Stimulated activated naive B cell treated with anti-CD40 and anti-IgM and Interleukin-4, amounts not matched to agents 10 μg/mL and 1 μg/mL and 100 μg/mL, for 72 hours (primary cell): ENCODE results near the gene TRPV4.

Source experiments
- ATAC-seq, 2 donors: fragments of 150-1000 bp; cut with Tn5 transposase; replicated peaks; 2 replicates each; pipeline ENCODE4 v1.10.0; 2021; ENCODE audit warnings: moderate library complexity in 1 of 2
- DNase-seq: peaks from one replicate; pipeline ENCODE4 v3.0.0; 2021
- H3K27ac Mint-ChIP-seq: one replicate; pipeline ENCODE4 v1.8.0; 2022; ENCODE audit warnings: mild to moderate bottlenecking, mixed read lengths
- H3K27me3 Mint-ChIP-seq, 2 donors: one replicate each; pipeline ENCODE4 v1.8.0; 2022; ENCODE audit warnings: mixed read lengths in 2 of 2
- H3K36me3 Mint-ChIP-seq, 2 donors: one replicate each; pipeline ENCODE4 v1.8.0; 2022; ENCODE audit warnings: mixed read lengths in 2 of 2, mild to moderate bottlenecking in 1 of 2
- H3K4me1 Mint-ChIP-seq, 2 donors: one replicate each; pipeline ENCODE4 v1.8.0; 2022; ENCODE audit warnings: mixed read lengths in 2 of 2, mild to moderate bottlenecking in 1 of 2
- H3K4me3 Mint-ChIP-seq, 2 donors: one replicate each; pipeline ENCODE4 v1.8.0; 2022; ENCODE audit warnings: mild to moderate bottlenecking in 2 of 2, mixed read lengths in 2 of 2, moderate library complexity in 1 of 2
- H3K9me3 Mint-ChIP-seq, 2 donors: one replicate each; pipeline ENCODE4 v1.8.0; 2022; ENCODE audit warnings: mixed read lengths in 2 of 2, mild to moderate bottlenecking in 1 of 2

The TRPV4 gene

DNA sequence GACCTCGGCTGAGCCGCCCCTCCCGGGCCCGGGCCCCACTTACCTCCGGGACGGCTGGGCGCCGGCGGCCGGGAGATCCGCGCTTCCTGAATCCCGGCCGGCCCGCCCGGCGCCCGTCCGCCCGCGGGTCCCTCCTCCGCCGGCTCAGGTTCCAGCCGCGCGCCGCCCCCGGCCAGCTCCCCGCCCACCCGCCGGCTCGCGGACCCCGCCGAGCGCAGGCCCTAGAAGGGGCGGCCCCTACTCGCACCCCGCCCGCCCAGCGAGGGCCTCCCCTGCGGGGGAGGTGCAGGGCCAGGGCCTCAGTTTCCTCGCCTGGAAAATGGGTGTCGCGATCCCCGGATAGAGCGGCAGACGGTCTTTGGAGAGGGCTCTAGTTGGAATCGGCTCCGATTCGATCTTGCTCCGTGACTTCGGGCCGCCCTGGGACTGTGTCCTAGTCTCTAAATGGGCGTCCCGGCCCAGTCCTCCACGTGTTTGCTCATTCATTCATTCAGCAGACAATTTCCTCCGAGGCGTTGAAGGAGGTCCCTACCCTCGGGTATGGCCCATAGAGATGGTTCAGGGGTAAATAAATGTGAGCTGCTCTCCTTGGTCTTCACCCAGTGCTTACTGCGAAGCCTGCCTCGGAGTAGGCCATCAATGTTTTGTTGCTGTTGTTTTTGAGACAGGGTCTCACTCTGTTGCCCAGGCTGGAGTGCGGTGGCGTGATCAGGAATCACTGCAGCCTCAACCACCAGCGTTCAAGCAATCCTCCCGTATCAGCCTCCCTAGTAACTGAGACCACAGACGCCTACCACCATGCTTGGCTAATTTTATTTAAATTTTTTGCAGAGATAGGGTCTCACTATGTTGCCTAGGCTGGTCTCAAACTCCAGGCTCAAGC, at the start of gene TRPV4:
TSS of gene TRPV4 (minus strand) at position 92 of the 883 bp plus-strand sequence. CDS start 18,602 bp downstream, outside the sequence.
- ATAC-seq (no peak), DNase-seq (no peak)
- Mint-ChIP-seq H3K4me3 (peak within 1 kb of the TSS; percentile 41), H3K36me3 (peaks cover 0 to 4% of the 10 kb centered on the region in 2 donors), H3K9me3 (no peaks in the 10 kb centered on the region), H3K27ac (no peak within 1 kb of the TSS), H3K4me1 (peaks cover 4 to 5% of the 10 kb centered on the region in 2 donors), H3K27me3 (peaks cover 28 to 48% of the 10 kb centered on the region in 2 donors)

GRCh38 chr12:109881752-109882151, 48.6 kb upstream of the TRPV4 start:
- peak overlapping the region in 1 of 2 donors; percentile 98 for H3K4me3 Mint-ChIP-seq

GRCh38 chr12:109880938-109881337, 47.7 kb upstream of the TRPV4 start:
- H3K9me3 Mint-ChIP-seq, result no peaks in the 10 kb centered on the region
- H3K36me3 Mint-ChIP-seq, result no peaks in the 10 kb centered on the region
- ATAC-seq (no peak), DNase-seq (no peak)
- H3K27ac Mint-ChIP-seq, result peak overlapping the region; percentile 81
- H3K27me3 Mint-ChIP-seq, result no peaks in the 10 kb centered on the region
- H3K4me1 Mint-ChIP-seq, result peaks cover 41 to 51% of the 10 kb centered on the region in 2 donors
- peak overlapping the region; percentile 96 to 98 for H3K4me3 Mint-ChIP-seq

More at GRCh38 chr12:109881752-109882151, 48.6 kb upstream of the TRPV4 start:
- no peaks in the 10 kb centered on the region for H3K36me3 Mint-ChIP-seq
- DNase-seq (no peak), ATAC-seq (no peak)
- no peak overlapping the region for H3K27ac Mint-ChIP-seq
- H3K27me3 Mint-ChIP-seq, result no peaks in the 10 kb centered on the region
- peaks cover 35 to 43% of the 10 kb centered on the region in 2 donors for H3K4me1 Mint-ChIP-seq
- no peaks in the 10 kb centered on the region for H3K9me3 Mint-ChIP-seq

DNA sequence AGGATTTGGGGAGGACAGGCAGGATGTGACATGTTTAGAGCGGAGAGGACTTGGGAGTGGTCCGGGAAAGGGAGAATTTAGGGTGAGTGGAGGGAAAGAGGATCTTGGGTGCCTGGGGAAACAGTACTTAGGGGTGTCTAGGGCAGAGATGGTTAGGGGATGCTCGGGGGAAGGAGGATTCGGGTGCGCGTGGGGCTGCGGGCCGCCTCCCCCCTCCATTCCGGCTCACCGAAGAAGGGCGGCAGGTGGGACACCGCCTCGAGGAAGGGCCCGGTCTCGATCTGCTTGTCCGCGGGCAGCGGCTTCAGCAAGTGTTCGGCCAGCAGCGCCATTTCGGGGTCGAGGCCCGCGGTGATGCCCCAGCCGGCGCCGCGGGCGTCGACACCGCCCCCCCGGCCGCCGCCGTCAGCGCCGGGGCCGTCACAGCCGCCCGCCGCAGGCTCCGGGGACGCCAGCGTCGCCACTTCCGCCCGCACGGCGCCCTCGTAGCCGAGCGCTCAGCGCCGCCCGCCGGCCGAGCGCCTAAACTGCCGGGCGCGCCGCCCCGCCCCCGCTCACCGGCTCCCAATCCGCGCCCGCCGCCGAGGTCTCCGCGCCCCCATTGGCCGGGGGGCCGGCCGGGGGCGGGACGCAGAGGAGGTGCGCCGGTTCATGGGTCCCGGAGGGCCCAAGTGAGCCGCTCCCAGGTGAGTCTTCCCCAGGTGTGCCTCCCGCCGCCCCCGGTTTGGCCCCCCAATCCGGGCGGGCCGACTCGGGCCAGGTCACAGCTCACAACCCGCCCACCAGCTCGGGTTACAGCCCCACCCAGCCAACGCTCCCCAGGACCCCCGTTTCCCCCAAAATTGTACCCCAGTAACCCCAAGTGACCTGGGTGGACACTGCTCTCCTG, 47.1 kb upstream of the TRPV4 start, which contains the start of gene GLTP:
TSS of gene GLTP (minus strand) at position 499 of the 889 bp plus-strand sequence. CDS start at position 332, 167 bp downstream.
- no peaks in the 10 kb centered on the region for H3K27me3 Mint-ChIP-seq
- no peaks in the 10 kb centered on the region for H3K9me3 Mint-ChIP-seq
- ATAC-seq, result peak; percentile 92 to 94
- H3K4me3 Mint-ChIP-seq, result peak within 1 kb of the TSS; percentile 96 to 98
- peak within 1 kb of the TSS; percentile 94 for H3K27ac Mint-ChIP-seq
- peaks cover 47 to 58% of the 10 kb centered on the region in 2 donors for H3K4me1 Mint-ChIP-seq
- DNase-seq, result peak; percentile 89
- no peaks in the 10 kb centered on the region for H3K36me3 Mint-ChIP-seq

- no peak for DNase-seq
- ATAC-seq, result no peak
- Mint-ChIP-seq H3K36me3 (no peaks in the 10 kb centered on the region), H3K4me1 (peaks cover 52 to 66% of the 10 kb centered on the region in 2 donors), H3K27ac (peak overlapping the region; percentile 94), H3K27me3 (no peaks in the 10 kb centered on the region), H3K4me3 (peak overlapping the region; percentile 96 to 98), H3K9me3 (no peaks in the 10 kb centered on the region)
These were observed 46.3 kb upstream of the TRPV4 start for GRCh38 chr12:109879351-109880042.

GRCh38 chr12:109878749-109879148, 45.6 kb upstream of the TRPV4 start:
- no peaks in the 10 kb centered on the region for H3K9me3 Mint-ChIP-seq
- H3K4me3 Mint-ChIP-seq, result peak overlapping the region; percentile 96 to 98
- no peaks in the 10 kb centered on the region for H3K36me3 Mint-ChIP-seq
- no peaks in the 10 kb centered on the region for H3K27me3 Mint-ChIP-seq
- peaks cover 54 to 70% of the 10 kb centered on the region in 2 donors for H3K4me1 Mint-ChIP-seq
- ATAC-seq (no peak), DNase-seq (no peak)
- no peak overlapping the region for H3K27ac Mint-ChIP-seq

DNA sequence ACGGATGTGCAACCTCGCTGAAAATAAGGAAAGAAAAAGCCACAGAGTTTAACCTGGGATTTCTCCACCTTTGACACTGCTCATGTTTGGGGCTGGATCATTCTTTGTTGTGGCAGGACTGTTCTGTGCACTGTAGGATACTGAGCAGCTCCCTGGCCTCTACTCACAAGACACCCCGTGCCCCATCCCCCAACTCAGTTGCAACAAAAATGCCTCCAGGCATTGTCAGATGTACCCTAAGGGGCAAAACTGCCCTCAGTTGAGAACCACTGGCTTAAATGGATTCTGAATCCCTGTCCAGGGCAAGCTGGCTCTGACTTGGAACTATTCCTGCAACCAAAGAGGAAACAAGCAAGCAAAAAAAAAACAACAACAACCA, 45.0 kb upstream of the TRPV4 start:
- H3K4me3 Mint-ChIP-seq, result peak overlapping the region in 1 of 2 donors; percentile 28
- no peaks in the 10 kb centered on the region for H3K27me3 Mint-ChIP-seq
- no peak overlapping the region for H3K27ac Mint-ChIP-seq
- ATAC-seq (no peak), DNase-seq (no peak)
- no peaks in the 10 kb centered on the region for H3K9me3 Mint-ChIP-seq
- H3K36me3 Mint-ChIP-seq, result no peaks in the 10 kb centered on the region
- H3K4me1 Mint-ChIP-seq, result peaks cover 49 to 66% of the 10 kb centered on the region in 2 donors

DNA sequence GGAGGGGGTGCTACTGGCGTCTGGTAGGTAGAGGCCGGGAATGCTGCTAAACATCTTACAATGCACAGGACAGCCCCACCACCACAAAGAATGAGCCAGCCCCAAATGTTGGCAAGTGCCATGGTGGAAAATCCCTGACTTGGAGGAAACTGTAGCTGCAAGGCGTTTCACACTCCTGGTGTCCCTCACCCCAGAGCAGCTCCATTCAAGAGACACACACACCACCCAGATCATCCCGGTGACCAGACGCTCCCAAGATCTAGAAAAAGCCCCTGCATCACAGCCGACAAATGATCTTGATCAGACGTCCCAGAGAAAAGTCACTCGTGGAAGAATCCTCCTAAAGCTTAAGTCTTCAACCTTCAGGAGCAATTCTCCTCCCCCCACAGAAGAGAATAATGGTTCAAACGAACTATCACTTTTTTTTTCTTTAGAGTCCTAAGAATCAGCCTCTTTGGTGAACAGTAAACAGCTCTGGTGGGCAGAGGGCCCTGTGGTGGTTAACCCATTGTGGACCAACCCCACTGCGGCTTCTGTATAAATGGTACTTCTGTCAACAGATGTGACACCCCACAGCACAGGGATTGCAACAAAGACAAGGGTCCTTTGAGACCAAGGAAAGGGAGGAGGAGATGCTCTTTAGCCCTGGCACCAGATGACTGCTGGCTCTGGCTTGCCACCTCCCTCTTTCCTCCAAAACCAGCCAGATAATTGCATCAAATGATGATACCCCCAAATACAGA, 44.5 kb upstream of the TRPV4 start:
- H3K27ac Mint-ChIP-seq, result no peak overlapping the region
- DNase-seq (no peak), ATAC-seq (no peak)
- no peaks in the 10 kb centered on the region for H3K9me3 Mint-ChIP-seq
- H3K4me1 Mint-ChIP-seq, result peaks cover 48 to 66% of the 10 kb centered on the region in 2 donors
- peaks cover 0 to 2% of the 10 kb centered on the region in 2 donors for H3K36me3 Mint-ChIP-seq
- no peaks in the 10 kb centered on the region for H3K27me3 Mint-ChIP-seq
- H3K4me3 Mint-ChIP-seq, result no peak overlapping the region

DNA sequence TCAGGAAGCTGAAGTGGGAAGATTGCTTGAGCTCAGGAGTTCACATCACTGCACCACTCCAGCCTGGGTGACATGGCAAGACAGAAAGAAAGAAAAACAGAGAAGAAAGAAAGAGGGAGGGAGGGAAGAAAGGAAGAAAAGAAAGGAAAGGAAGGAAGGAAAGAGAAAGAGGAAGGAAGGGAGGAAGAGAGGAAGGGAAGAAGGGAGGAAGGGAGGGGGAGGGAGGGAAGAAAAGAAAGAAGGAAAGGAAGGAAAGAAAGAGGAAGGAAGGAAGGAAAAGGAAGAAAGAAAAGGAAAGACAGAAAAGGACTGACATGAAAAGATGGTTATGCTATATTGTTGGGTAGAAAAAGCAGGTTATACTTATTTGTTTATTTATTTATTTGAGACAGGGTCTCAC, 43.2 kb upstream of the TRPV4 start:
- H3K4me3 Mint-ChIP-seq, result no peak overlapping the region
- peaks cover 2 to 6% of the 10 kb centered on the region in 2 donors for H3K36me3 Mint-ChIP-seq
- ATAC-seq, result no peak
- H3K27me3 Mint-ChIP-seq, result no peaks in the 10 kb centered on the region
- H3K27ac Mint-ChIP-seq, result no peak overlapping the region
- H3K9me3 Mint-ChIP-seq, result no peaks in the 10 kb centered on the region
- no peak for DNase-seq
- H3K4me1 Mint-ChIP-seq, result peaks cover 48 to 69% of the 10 kb centered on the region in 2 donors

- peak overlapping the region; percentile 21 for H3K27ac Mint-ChIP-seq
- DNase-seq (no peak), ATAC-seq (peak; percentile 12 to 28)
- H3K9me3 Mint-ChIP-seq, result no peaks in the 10 kb centered on the region
- H3K36me3 Mint-ChIP-seq, result peaks cover 3 to 7% of the 10 kb centered on the region in 2 donors
- H3K4me1 Mint-ChIP-seq, result peaks cover 45 to 65% of the 10 kb centered on the region in 2 donors
- no peaks in the 10 kb centered on the region for H3K27me3 Mint-ChIP-seq
- no peak overlapping the region for H3K4me3 Mint-ChIP-seq
These were observed 42.5 kb upstream of the TRPV4 start for GRCh38 chr12:109875572-109876131.

DNA sequence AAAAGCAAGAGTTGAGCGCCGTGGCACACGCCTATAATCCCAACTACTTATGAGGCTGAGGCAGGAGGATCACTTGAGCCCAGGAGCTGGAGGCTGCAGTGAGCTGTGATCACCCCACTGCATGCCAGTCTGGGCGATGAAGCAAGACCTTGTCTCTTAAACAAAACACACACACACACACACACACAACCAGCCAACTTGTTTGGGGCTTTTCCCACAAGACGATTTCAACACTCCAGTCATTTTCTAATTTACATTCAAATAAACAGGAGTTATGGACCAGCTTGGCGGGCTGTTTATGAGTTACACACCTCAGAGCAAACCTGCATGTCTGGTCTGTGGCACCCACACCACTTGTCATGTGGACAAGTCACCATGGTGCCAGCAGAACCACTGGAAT, 40.5 kb upstream of the TRPV4 start:
- Mint-ChIP-seq H3K4me1 (peaks cover 35 to 54% of the 10 kb centered on the region in 2 donors), H3K9me3 (no peaks in the 10 kb centered on the region), H3K4me3 (no peak overlapping the region), H3K27ac (no peak overlapping the region), H3K27me3 (no peaks in the 10 kb centered on the region), H3K36me3 (peaks cover 5 to 7% of the 10 kb centered on the region in 2 donors)
- ATAC-seq (no peak), DNase-seq (no peak)

GRCh38 chr12:109871668-109872314, 38.6 kb upstream of the TRPV4 start:
- Mint-ChIP-seq H3K36me3 (peaks cover 5 to 12% of the 10 kb centered on the region in 2 donors), H3K4me1 (peaks cover 32 to 50% of the 10 kb centered on the region in 2 donors), H3K27me3 (no peaks in the 10 kb centered on the region), H3K9me3 (no peaks in the 10 kb centered on the region), H3K27ac (no peak overlapping the region), H3K4me3 (no peak overlapping the region)
- no peak for DNase-seq
- no peak for ATAC-seq
